ENCODE results near the gene THOC2.

DNA sequence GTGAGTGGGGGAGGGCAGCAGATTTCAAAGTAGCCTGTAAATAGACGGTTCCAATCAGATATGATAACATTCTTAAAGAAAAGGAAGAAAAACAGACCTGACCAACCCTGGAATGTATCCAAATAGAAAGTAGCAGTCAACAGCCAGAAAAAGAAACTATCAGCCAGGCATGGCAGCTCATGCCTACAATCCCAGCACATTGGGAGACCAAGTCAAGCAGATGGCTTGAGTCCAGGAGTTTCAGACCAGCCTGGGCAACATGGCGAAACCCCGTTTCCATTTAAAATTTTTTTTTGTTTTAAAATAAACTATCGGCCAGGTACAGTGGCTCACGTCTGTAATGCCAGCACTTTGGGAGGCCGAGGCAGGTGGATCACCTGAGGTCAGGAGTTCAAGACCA is 125.0 kb downstream of the THOC2 start:
- TF ChIP-seq ZNF274 (IDR thresholded peaks at IDR 0.05; ENCODE audit: borderline replicate concordance, extremely low read depth, low read length) (no peak), CTCF (IDR thresholded peaks at IDR 0.05; ENCODE audit: control extremely low read depth in 1 of 3, insufficient read depth in 1 of 3, low read depth in 1 of 3, low read length in 3 of 3) (no peak), CREB1 (IDR thresholded peaks at IDR 0.05) (no peak), SUZ12 (IDR thresholded peaks at IDR 0.05; ENCODE audit: low read length) (no peak), FOSL1 (IDR thresholded peaks at IDR 0.05; ENCODE audit: insufficient read depth, low read depth, low read length) (no peak), HDAC6 (IDR thresholded peaks at IDR 0.05; ENCODE audit: low read depth, low read length) (no peak), JUND (IDR thresholded peaks at IDR 0.05; ENCODE audit: low read length) (no peak), MAFK (IDR thresholded peaks at IDR 0.05; ENCODE audit: low read depth, low read length) (no peak), CHD2 (IDR thresholded peaks at IDR 0.05; ENCODE audit: low read length) (no peak), CBX5 (IDR thresholded peaks at IDR 0.05; ENCODE audit: low read depth, low read length) (no peak), RAD21 (IDR thresholded peaks at IDR 0.05 in 1 of 2, conservative IDR thresholded peaks at IDR 0.05 in 1 of 2; ENCODE audit: low read depth in 2 of 2, low read length in 2 of 2) (no peak)
- TF ChIP-seq, protein P1, sequence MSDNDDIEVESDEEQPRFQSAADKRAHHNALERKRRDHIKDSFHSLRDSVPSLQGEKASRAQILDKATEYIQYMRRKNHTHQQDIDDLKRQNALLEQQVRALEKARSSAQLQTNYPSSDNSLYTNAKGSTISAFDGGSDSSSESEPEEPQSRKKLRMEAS (IDR thresholded peaks at IDR 0.05), result no peak
